ENCODE results near the gene ZNF862.

DNA sequence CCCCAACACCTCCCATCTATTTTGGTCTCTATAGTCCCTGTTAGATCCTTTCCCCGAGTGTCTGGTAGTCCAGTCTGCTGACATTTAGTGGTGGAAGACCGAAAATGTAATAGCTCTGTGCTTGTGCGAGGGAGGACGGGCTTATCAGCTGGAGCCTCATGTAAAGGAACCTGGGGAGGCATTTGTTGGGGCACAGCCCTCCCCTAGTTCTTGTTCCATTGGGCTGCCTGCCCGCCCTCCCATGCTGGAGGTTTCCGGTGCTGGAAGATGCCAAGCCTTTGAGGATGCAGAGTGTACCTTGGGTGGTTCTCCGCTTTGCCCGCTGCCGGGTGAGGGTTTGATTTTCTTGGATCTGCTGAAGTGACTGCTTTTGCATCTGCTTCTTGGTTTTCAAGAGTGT lies 5.4 kb downstream of the ZNF862 start:
- TF ChIP-seq, protein P1, sequence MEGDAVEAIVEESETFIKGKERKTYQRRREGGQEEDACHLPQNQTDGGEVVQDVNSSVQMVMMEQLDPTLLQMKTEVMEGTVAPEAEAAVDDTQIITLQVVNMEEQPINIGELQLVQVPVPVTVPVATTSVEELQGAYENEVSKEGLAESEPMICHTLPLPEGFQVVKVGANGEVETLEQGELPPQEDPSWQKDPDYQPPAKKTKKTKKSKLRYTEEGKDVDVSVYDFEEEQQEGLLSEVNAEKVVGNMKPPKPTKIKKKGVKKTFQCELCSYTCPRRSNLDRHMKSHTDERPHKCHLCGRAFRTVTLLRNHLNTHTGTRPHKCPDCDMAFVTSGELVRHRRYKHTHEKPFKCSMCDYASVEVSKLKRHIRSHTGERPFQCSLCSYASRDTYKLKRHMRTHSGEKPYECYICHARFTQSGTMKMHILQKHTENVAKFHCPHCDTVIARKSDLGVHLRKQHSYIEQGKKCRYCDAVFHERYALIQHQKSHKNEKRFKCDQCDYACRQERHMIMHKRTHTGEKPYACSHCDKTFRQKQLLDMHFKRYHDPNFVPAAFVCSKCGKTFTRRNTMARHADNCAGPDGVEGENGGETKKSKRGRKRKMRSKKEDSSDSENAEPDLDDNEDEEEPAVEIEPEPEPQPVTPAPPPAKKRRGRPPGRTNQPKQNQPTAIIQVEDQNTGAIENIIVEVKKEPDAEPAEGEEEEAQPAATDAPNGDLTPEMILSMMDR (conservative IDR thresholded peaks at IDR 0.05) = no peak
- TF ChIP-seq EZH2 (IDR thresholded peaks at IDR 0.05; ENCODE audit: low read depth) = no peak
